Measurements from ENCODE around the gene KCNQ1OT1.

- no peak for TF ChIP-seq CTCF (IDR thresholded peaks at IDR 0.05; ENCODE audit: low read length)
- no peak for TF ChIP-seq EZH2 (IDR thresholded peaks at IDR 0.05; ENCODE audit: borderline replicate concordance, low read length)
Measured at GRCh38 chr11:2711161-2711560, 11.4 kb upstream of the KCNQ1OT1 start.

Measured in OCI-LY1 (cell line).